ENCODE measurements around the gene SLC24A3. TPM values are rescaled to one million over a fixed set of nuclear protein-coding genes. Genes with fewer than 3 reads are reported as not detected.

SLC24A3 gene
- total RNA-seq, 1 donor from 2014 or later, result 13.1 TPM

DNA sequence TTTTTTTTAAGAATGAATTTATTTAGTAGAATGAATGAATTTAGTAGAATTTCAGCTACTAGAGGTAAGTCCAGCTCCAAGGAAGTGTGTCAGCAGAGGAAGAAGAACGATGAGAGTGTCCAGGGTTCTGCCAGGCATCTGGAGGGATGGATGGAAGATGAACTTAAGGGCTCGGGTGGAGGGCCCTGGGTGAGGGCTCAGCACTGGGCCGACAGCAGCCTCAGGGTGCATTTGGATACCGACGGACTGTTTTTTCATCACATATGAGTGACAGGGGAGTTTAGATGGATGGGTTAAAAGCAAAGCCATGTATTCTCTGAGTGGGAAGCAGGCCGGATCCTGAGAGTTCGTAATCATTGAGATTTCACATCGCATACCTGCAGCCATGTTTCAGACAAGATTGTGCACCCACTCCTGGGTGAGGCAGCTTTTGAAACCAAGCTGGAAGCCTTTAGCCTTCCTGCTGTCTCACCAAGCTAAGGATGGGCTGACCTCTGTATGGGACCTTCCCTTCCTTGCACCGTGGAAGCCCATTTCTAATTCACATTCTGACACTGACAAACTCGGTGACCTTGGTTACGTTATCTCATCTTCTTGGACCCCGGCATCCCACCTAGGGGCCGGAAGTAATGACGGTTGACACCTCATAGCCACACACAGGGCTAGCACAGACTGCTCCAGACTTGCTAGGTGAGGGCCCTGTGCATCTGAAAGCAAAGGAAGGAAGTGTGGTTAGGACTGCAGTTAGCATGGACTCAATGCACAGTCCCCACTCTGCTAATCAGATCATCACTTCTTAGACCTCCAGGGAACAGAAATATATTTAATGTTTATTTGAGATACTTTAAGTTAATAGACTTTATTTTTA lies 228.5 kb downstream of the SLC24A3 start:
- no peaks in the 10 kb centered on the region for H3K27me3 ChIP-seq
- ATAC-seq (no peak), DNase-seq (no peak)
- H3K4me1 ChIP-seq, result no peaks in the 10 kb centered on the region
- no peaks in the 10 kb centered on the region for H3K36me3 ChIP-seq
- H3K4me3 ChIP-seq, result no peak overlapping the region
- H3K27ac ChIP-seq, result no peak overlapping the region
- no peaks in the 10 kb centered on the region for H3K9me3 ChIP-seq
- TF ChIP-seq, protein P1, sequence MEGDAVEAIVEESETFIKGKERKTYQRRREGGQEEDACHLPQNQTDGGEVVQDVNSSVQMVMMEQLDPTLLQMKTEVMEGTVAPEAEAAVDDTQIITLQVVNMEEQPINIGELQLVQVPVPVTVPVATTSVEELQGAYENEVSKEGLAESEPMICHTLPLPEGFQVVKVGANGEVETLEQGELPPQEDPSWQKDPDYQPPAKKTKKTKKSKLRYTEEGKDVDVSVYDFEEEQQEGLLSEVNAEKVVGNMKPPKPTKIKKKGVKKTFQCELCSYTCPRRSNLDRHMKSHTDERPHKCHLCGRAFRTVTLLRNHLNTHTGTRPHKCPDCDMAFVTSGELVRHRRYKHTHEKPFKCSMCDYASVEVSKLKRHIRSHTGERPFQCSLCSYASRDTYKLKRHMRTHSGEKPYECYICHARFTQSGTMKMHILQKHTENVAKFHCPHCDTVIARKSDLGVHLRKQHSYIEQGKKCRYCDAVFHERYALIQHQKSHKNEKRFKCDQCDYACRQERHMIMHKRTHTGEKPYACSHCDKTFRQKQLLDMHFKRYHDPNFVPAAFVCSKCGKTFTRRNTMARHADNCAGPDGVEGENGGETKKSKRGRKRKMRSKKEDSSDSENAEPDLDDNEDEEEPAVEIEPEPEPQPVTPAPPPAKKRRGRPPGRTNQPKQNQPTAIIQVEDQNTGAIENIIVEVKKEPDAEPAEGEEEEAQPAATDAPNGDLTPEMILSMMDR (IDR thresholded peaks at IDR 0.05), result no peak
- intact Hi-C loops (cut with DNase I), result no loop called here

DNA sequence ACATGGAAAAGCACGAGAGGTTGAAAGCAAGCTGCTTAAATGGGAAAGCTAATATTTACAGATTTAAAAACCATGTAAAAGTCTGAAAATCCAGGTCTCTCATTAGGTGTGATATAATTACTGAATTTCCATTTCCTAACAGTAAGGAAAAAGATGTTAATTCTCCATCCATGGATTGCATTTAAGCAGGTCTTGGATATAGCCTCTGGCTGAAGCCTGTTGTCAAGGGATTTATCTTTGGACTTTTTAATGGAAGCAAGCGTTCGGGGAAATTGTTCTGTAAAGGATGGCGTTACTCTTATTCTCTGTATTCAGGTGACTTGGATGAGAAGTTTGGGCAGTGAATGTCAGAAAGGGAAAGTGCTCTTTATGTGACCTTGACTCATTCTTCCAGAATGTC lies 233.8 kb downstream of the SLC24A3 start:
- no peaks in the 10 kb centered on the region for H3K4me1 ChIP-seq
- DNase-seq, result no peak
- H3K4me3 ChIP-seq, result no peak overlapping the region
- no peaks in the 10 kb centered on the region for H3K9me3 ChIP-seq
- H3K27me3 ChIP-seq, result no peaks in the 10 kb centered on the region
- ATAC-seq, result no peak
- TF ChIP-seq, protein P1 (IDR thresholded peaks at IDR 0.05), result no peak
- no peak overlapping the region for H3K27ac ChIP-seq
- no peaks in the 10 kb centered on the region for H3K36me3 ChIP-seq
- intact Hi-C loops (cut with DNase I), result no loop called here

DNA sequence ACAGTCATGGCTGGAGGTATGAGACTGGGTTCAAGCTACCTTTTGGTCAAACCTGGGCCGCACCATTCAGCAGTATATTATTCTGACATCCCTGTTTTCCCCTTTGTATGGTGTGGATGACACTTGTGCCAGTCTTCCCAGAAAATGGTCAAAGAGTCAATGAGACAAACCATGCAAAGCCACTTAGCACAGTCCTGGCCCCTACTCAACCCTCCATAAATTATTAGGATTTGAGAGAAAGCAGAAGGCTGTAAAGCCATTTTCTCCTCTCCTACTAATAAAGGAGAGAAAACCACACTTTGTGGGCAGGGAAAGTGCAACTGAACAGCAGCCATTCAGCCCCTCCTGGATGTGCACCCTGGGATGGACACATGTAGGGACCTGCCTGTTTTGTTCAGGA lies 236.2 kb downstream of the SLC24A3 start:
- Histone ChIP-seq H3K27me3 (no peaks in the 10 kb centered on the region), H3K4me3 (no peak overlapping the region), H3K27ac (no peak overlapping the region), H3K36me3 (no peaks in the 10 kb centered on the region), H3K9me3 (no peaks in the 10 kb centered on the region), H3K4me1 (peaks cover 4% of the 10 kb centered on the region)
- TF ChIP-seq, protein P1 (IDR thresholded peaks at IDR 0.05), result no peak
- no peak for ATAC-seq
- no peak for DNase-seq
- intact Hi-C loops (cut with DNase I), result no loop called here

DNA sequence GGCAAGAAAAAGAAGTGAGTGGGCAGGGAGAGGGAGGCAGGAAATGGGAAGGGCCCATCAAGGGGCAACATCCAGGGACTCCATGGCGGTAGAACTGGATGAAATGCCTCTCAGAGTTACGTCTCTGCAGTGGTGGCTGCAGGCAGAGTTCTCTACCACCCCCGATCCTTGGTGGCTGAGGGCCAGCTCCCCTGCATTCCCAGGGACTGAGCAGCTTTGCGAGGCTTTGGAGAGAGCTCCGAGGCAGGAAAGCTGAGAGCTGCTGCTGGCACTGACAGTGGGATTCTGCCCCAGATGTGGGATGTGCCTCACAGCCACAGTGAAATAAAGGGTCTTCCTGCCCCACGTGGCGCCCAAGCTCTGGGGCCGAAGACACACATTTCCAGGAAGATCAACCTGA lies 236.6 kb downstream of the SLC24A3 start:
- peak; percentile 13 for ATAC-seq
- no peak for DNase-seq
- no peak overlapping the region for H3K27ac ChIP-seq
- no peaks in the 10 kb centered on the region for H3K9me3 ChIP-seq
- H3K4me3 ChIP-seq, result no peak overlapping the region
- no peaks in the 10 kb centered on the region for H3K36me3 ChIP-seq
- H3K27me3 ChIP-seq, result no peaks in the 10 kb centered on the region
- intact Hi-C loops (cut with DNase I), result no loop called here
- TF ChIP-seq, protein P1 (IDR thresholded peaks at IDR 0.05), result no peak
- peaks cover 4% of the 10 kb centered on the region for H3K4me1 ChIP-seq

DNA sequence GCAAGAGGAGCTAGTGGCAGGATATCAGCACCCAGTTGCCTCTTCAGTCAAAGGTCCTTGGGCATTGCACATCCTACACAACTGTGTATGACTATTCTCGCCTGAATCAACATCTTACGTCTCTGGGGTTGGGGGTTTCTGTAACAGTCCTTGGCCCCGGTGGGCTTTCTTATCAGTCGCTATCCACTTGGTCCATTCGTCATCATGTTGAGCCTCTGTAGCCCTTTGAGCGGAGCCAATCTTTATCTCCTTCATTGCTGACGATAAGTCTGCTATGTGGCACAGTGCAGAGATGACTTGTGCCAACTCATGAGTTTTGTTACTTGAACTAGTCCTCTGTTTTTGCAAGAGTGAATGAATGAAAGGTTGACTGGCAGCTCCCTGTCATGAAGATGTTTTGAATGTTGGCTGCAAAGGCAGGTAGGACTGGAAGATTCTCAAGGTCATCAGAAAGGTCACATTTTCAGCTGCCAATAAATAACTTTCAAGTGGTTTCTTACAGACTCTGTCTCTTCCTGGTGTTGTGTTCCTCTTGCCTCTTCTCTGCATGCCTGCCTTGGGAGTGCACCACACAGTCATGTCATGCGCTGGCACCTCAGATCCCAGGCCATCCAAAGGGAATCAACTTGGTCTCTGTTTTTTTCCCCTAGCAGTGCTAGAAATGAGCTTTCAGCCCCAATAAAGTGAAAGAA lies 238.9 kb downstream of the SLC24A3 start:
- ATAC-seq (no peak), DNase-seq (no peak)
- H3K9me3 ChIP-seq, result no peaks in the 10 kb centered on the region
- no peak overlapping the region for H3K4me3 ChIP-seq
- H3K4me1 ChIP-seq, result peaks cover 7% of the 10 kb centered on the region
- H3K27me3 ChIP-seq, result no peaks in the 10 kb centered on the region
- TF ChIP-seq, protein P1 (IDR thresholded peaks at IDR 0.05), result no peak
- intact Hi-C loops (cut with DNase I), result no loop called here
- no peaks in the 10 kb centered on the region for H3K36me3 ChIP-seq
- no peak overlapping the region for H3K27ac ChIP-seq

Data from upper lobe of right lung (tissue), 1 donor.